GM12878 (cell line): Measurements from ENCODE around the gene TPST1.

Experiments used
- BCLAF1 ChIP-seq: fragments of 450-650 bp; IDR thresholded peaks from 2 replicates; pipeline ENCODE4 v1.6.1; 2017; ENCODE audit warnings: antibody characterized with exemption, mild to moderate bottlenecking, moderate library complexity
- CTCF ChIP-seq, 3 experiments: IDR thresholded peaks in 2 of 3; conservative IDR thresholded peaks in 1 of 3; 2 replicates each; pipeline ENCODE4 v1.5.1; 2011; ENCODE audit warnings: low read depth in 3 of 3, low read length in 3 of 3, mild to moderate bottlenecking in 3 of 3, control low read depth in 2 of 3, moderate library complexity in 2 of 3, inconsistent platforms in 1 of 3, mixed read lengths in 1 of 3; ENCODE audit not compliant: control insufficient read depth in 2 of 3, insufficient read depth in 1 of 3; ENCODE audit errors: extremely low read depth in 1 of 3
- ETV6 ChIP-seq, 2 experiments: fragments of 450-650 bp in 1 of 2; IDR thresholded peaks in 1 of 2; conservative IDR thresholded peaks in 1 of 2; 2 replicates each; pipeline ENCODE4 v1.6.1; 2014; ENCODE audit warnings: antibody characterized with exemption in 1 of 2, borderline replicate concordance in 1 of 2, low read depth in 1 of 2, mild to moderate bottlenecking in 1 of 2, moderate library complexity in 1 of 2
- KLF5 ChIP-seq: fragments of 450-650 bp; IDR thresholded peaks from 2 replicates; pipeline ENCODE4 v1.6.1; 2014; ENCODE audit warnings: mild to moderate bottlenecking; ENCODE audit not compliant: partially characterized antibody
- PKNOX1 ChIP-seq: fragments of 450-650 bp; IDR thresholded peaks from 2 replicates; pipeline ENCODE4 v1.6.1; 2016; ENCODE audit warnings: mild to moderate bottlenecking
- POLR2A ChIP-seq: IDR thresholded peaks from 2 replicates; pipeline ENCODE4 v1.6.1; 2011; ENCODE audit warnings: low read depth, mild to moderate bottlenecking, low read length
- YY1 ChIP-seq: IDR thresholded peaks from 2 replicates; pipeline ENCODE4 v1.6.1; 2011; ENCODE audit warnings: low read depth, mild to moderate bottlenecking, low read length
- ZNF217 ChIP-seq: fragments of 450-650 bp; IDR thresholded peaks from 2 replicates; pipeline ENCODE4 v1.6.1; 2017; ENCODE audit warnings: antibody characterized with exemption, mild to moderate bottlenecking
- ZNF384 ChIP-seq: IDR thresholded peaks from 2 replicates; pipeline ENCODE4 v1.6.1; 2012; ENCODE audit warnings: low read depth, mild to moderate bottlenecking, low read length, improper control_type of control experiment, borderline replicate concordance

- TF ChIP-seq ETV6 (conservative IDR thresholded peaks at IDR 0.05 in 1 of 2, IDR thresholded peaks at IDR 0.05 in 1 of 2; ENCODE audit: borderline replicate concordance in 1 of 2, low read depth in 1 of 2) (no peak), ZNF217 (no peak), BCLAF1 (no peak), CTCF (IDR thresholded peaks at IDR 0.05 in 2 of 3, conservative IDR thresholded peaks at IDR 0.05 in 1 of 3; ENCODE audit: control insufficient read depth in 2 of 3, extremely low read depth in 1 of 3, insufficient read depth in 1 of 3, low read depth in 3 of 3, low read length in 3 of 3) (no peak), KLF5 (no peak), PKNOX1 (no peak), POLR2A (no peak), YY1 (no peak), ZNF384 (no peak)
Measured at GRCh38 chr7:66186991-66187390, 18.1 kb upstream of the TPST1 start.
